ENCODE results near the gene SPRR2G.
"Not testable (repeated sequence)": the region's sequence is repeated elsewhere in the genome, so short reads cannot be mapped to it uniquely, and the experiment has no call there.

SPRR2G gene

DNA sequence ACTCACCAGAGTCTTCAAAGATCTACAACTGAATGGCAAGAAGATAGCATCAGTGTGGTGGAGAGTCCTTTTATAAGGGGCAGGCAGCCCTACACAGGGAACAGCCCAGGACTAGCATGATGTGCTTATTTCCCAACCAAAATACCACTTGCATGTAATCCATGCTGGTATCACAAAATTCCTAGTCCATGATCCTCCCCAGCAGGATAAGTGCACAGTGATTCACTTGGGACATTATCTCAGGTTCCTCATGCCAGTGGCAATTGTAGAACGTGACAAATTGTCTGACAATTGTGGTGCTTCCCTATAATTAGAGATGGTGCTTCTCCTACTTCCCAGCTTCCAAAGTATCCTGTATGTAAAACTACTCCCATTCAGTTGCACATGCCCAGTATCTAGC, at the start of gene SPRR2G:
Gene SPRR2G, minus strand, starts transcription at position 45 of the 400 bp plus-strand sequence. CDS start 780 bp downstream, outside the sequence.
- no peak for DNase-seq

- no peak for DNase-seq
Measured at GRCh38 chr1:153195216-153195615, 44.5 kb upstream of the SPRR2G start.

DNA sequence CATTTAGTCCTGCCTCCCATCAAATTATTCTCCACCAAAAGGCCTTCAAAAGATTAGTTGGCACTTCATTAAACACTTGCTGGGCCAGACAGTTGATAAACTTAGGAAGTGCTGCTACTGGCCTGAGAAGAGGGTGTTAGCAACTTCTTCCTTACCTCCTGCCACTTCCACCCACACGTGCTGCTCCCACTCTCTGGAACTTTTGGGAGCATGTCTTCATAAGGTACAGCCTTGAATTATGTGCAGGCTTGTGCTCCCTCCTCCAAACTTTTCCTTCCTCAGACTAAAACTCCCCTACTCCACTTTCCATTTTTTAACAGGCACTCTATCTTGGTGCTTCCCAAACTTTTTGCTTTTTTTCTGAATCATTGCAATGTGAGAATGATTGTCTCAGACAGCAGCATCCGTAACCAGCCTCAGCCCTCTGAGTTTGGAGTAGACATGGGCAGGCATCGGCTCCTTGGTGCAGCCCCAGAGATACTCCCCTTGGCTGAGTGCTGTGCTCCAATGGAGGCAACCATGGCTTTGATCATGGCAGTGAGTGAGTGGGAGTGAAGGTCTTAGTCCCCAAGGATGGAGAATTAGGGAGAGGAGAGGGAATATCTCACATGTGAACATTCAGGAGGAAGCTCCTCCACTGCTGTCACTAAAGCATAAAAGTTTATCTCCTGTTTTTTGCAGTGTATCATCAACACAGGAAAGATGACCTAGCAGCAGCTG, 43.8 kb upstream of the SPRR2G start:
- no peak for DNase-seq

DNA sequence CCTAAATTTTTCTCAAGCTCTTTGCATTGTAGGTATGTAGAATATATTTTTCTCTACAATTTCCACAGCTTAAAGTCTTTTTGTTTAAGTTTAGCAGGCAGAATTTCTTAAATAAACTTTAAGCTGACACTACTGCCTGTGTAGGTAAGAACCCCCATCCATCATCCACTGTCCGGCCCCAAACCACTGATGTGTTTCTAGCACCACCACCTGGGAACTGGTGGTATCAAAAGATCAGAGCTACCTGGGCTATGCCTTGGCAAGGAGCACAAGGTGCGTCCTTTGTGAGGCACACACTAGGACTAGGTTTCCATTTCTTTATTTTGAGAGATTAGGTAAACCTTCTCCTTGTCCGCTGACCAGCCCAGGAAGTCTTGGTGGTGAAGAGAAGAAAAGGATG, 42.0 kb upstream of the SPRR2G start:
- DNase-seq: no peak

- no peak for DNase-seq
Measured at GRCh38 chr1:153190373-153190772, 39.7 kb upstream of the SPRR2G start.

GRCh38 chr1:153188301-153188700, 37.6 kb upstream of the SPRR2G start:
- DNase-seq: not testable (repeated sequence)

DNA sequence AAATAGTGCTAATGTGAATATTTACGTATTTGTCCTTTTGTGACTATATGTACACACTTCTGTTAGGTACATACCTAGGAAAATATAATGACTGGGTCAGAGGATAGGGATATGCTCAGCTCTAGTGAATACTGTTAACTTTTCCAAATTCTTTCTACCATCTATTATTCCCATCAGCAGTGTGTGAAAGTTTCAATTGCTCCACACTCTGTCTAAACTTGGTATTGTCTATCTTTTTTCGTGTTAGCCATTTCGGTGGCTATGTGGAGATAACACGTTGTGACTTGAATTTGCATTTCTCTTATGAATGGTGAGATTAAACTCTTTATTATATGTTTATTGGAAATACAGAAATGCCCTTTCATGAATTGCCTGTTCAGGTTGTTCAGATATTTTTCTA, 29.9 kb upstream of the SPRR2G start:
- no peak for DNase-seq

DNA sequence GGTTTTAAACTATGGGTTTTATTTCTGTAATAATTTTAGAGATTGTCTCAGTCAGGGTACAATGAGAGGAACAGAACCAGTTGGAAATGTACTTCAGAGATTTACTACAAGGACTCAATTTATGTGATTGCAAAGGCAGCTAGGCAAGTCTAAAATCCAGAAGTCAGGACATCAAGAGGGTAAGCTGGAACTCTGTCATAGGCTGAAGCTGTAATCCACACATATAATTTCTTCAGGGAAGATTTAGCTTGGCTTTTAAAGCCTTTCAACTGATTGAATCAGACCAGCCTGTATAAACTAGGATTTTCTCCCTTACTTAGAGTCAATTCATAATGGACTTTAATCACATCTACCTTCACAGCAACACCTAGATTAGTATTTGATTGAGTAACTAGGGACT, 28.2 kb upstream of the SPRR2G start:
- no peak for DNase-seq

DNA sequence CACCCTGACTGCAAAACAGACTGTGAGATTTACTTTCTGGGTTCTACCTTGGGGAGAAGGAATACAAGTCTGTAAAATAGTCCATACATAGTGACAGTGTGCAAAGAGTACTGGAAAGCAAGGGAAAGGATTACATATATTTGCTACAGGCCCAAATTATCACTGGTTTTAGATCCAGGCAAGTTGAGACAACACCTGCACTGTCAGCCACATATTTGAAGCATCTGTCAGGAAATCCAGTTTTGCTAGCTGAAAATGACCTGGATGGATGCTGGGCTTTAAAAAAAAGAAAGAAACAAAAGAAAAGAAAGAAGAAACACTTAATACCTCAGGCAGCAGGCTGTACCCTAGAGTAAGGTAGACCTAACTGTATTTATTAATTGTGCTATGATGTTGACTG, 23.9 kb upstream of the SPRR2G start:
- no peak for DNase-seq

DNA sequence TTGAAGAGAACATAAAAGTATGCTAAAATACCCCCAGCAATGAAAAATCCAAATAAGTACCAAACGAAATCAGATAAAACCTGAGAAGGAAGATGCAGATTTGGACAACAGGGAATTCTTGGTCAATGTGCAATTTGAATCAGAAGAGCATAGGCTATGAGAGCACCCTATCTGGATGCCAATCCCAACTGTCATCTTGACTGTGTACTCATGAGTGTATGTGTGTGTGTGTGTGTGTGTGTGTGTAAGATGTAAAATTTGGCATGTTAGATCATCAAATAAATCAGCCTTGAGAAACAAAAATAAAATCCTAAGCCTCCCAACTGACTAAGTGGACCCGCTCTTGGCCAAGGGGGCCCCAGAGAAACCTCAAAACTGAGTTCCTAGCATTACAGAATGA, 18.0 kb upstream of the SPRR2G start:
- DNase-seq: no peak

DNA sequence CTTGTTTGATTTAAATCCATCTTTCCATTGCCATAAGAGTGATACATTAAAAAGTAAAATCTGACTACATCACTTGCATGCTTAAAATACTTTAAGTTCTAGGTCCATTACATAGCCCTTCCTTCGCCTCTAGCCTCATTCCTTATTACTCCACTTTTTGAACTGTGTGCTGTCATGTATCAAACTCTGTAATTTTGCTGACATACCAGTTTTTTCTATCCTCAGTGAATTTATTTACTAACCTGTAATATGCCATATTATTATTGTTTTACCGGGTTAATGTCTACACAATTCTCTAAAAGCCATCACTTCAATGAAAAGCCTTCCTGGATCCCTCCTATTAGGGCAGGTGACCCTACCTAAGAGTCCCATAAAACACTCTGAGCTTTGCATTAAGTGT, 4.9 kb upstream of the SPRR2G start:
- DNase-seq: no peak

- DNase-seq: no peak
Measured at GRCh38 chr1:153152481-153152880, 1.8 kb upstream of the SPRR2G start.

DNA sequence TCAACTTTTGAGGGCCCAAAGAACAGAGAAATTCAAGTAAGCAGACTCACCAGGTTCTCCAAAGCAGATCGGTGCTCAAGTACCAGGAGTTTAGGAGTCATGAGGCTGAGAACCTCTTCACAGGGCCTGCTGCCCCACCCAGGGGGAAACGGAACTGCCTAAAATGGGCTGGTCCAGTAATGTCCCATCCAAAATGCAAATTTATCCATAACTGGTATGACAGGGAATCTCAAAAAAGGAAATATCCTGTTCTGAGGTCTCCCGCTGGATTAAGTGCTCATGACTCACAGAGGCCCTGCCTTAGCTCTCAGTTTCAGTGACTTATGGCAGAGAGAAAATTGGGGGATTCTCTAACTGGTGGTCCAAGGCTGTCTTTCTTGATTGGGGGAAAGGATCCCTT, 9.3 kb downstream of the SPRR2G start:
- DNase-seq: no peak

- DNase-seq: no peak
Measured at GRCh38 chr1:153140484-153140883, 10.2 kb downstream of the SPRR2G start.

- no peak for DNase-seq
Measured at GRCh38 chr1:153133743-153134142, 16.9 kb downstream of the SPRR2G start.

DNA sequence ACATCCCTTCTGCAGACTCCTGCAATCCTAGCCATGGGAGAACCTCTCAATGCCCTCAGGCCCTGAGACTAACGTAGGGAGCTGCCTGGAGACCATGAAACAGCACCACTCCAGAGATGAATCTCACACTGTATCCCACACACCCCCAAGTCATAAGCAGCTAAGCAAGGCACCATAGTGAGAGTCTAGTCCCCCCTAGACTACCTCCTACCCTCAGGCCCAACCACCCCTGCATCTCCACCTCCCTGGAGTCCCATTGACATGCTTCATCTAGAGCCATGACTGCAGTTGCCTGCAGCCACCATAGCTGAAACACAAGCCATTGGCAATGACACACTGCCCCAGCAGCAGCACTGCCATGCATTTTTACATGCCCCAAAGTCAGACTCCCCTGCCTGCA, 17.4 kb downstream of the SPRR2G start:
- DNase-seq: no peak

- DNase-seq: not testable (repeated sequence)
Measured at GRCh38 chr1:153128688-153129087, 22.0 kb downstream of the SPRR2G start.

DNA sequence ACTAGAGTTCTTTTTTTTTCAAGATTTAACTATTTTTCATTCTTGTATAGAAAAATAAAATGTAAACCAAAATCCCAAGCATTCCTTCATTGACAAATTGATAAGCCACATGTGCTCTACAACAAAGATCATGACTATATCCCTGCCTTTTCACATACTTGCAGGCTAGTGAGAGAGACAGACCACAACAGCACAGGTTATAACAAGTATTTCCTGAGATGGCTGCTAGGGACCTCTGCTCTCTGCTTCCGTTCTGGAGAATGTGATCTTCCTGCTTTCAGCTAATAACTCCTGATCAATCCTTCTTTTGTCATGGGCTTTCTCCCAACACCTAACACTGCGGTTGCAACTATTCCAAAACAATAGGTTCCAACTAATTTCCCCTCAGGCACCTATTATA, 23.4 kb downstream of the SPRR2G start:
- DNase-seq: no peak

DNA sequence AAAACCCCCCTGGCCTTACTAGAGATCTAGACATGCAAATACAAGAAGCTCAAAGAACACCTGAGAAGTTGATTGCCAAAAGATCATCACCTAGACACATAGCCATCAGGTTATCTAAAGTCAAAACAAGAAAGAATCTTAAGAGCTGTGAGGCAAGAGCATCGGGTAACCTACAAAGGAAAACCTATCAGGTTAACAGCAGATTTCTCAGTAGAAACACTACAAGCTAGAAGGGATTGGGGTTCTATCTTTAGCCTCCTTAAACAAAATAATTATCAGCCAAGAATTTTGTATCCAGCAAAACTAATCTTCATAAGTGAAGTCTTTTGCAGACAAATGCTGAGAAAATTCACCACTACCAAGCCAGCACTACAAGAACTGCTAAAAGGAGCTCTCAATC, 25.2 kb downstream of the SPRR2G start:
- no peak for DNase-seq

DNA sequence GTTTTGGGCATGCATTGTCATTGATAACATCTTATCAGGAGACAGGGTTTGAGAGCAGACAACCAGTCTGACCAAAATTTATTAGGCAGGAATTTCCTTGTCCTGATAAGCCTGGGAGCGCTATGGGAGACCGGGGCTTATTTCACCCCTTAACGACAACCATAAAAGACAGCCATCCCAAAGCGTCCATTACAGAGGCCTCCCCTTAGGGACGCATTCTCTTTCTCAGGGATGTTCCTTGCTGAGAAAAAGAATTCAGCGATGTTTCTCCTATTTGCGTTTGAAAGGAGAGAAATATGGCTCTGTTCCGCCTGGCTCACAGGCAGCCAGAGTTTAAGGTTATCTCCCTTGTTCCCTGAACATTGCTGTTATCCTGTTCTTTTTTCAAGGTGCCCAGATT, 26.9 kb downstream of the SPRR2G start:
- not testable (repeated sequence) for DNase-seq

- DNase-seq: no peak
Measured at GRCh38 chr1:153122831-153123421, 27.8 kb downstream of the SPRR2G start.

- no peak for DNase-seq
Measured at GRCh38 chr1:153120945-153121344, 29.7 kb downstream of the SPRR2G start.

- DNase-seq: no peak
Measured at GRCh38 chr1:153119491-153119971, 31.2 kb downstream of the SPRR2G start.

DNA sequence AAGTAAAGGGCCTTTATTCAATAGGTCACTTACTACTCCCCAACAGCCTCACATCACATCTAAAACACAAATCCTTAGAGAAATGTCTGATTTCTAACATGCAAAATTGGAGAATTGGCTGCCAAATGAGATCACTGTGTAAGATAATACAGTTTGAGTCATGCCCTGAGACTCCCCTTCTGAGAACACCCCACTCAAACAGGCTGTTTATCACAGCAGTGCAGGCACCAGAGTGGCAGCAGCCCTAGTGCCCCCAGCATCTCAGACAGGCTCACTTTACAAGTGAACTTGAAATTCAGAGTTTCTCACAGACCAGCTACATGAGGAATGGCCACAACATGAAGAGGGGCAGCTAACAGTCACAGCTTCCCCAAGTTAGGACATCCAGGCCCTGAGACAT, 35.4 kb downstream of the SPRR2G start:
- DNase-seq: not testable (repeated sequence)

DNA sequence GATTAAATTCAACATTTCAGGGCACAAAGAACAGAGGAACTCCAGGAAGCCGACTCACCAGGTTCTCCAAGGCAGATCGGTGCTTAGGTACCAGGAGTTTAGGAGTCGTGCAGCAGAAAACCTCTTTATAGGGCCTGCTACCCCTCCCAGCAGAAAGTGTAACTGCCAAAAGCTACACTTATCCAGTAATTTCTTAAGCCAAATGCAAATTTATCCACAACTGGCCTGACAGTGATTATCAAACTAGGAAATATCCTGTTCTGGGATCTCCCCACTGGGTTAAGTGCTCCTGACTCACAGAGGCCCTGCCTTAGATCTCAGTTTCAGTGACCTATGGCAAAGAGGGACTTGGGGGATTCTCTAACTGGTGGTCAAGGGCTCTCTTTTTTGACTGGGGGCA, 37.3 kb downstream of the SPRR2G start, which contains the start of gene SPRR2F:
Gene SPRR2F, minus strand, starts transcription at position 101 of the 400 bp plus-strand sequence. CDS start 783 bp downstream, outside the sequence.
- DNase-seq: no peak
